ENCODE results near the gene ADGRG6.
"Not testable (repeated sequence)": the region's sequence is repeated elsewhere in the genome, so short reads cannot be mapped to it uniquely, and the experiment has no call there.

The ADGRG6 gene

DNA sequence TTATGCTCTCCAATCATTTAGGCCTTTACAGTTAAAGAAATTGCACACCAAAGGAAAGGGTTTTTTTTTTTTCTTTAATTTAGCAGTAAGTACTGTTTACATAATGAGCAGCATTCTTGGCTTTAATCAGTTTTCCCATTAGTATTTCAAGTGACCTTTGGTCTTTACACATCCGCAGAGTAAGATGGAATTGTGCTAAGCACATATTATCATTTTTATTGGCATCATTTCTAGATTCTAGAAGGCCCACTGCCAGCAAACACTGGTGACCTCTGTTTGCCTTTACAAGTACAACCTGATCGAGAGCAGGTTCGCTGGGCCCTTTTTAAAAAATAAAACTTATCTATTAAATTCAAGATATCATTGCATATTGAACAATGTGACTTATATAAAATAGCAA is 104.3 kb downstream of the ADGRG6 start:
- DNase-seq (ENCODE audit: low read depth in 1 of 2, low spot score in 1 of 2), result no peak

DNA sequence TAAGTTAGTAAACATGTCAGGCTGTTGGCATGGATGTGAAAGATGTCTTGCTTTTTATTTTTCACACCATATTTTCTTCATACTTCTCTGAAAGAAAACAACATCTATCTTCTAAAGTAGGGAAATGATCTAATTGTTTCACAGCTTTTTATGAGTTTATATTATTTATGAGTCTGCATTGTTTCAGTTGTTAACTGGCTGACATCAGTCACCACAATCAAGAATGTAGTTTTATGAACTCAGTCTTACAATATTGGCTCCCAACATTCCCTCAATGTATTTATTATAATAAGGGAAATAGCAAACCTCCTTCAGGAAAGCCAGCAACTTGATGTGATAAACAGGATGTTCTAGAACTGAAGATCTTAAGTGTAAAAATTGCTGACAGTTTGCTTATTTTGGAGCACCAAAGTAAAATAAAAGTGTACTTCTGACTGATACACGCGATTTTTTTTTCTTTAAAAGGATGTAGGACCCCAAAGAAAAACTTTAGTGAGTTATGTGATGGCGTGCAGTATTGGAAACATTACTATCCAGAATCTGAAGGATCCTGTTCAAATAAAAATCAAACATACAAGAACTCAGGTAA is 106.0 kb downstream of the ADGRG6 start:
- DNase-seq (ENCODE audit: low read depth in 1 of 2, low spot score in 1 of 2), result no peak

GRCh38 chr6:142408409-142408808 is 106.6 kb downstream of the ADGRG6 start:
- no peak for DNase-seq (ENCODE audit: low read depth in 1 of 2, low spot score in 1 of 2)

DNA sequence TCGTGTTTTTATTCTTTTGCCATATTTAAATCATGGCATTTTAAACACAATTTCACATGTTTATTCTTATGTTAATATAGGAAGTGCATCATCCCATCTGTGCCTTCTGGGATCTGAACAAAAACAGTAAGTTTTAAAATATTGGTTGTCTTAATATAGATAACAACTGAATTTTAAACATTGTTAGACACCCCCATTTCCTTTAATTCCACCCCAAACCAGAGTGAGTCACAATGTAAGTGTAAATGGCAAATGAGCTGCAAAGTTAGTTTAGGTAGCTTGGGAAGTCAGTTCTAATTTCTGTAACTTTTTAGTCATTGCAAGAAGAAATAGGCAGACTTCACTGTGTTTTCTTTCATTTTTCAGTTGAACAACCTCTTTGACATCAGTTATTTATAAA is 108.0 kb downstream of the ADGRG6 start:
- no peak for DNase-seq (ENCODE audit: low read depth in 1 of 2, low spot score in 1 of 2)

GRCh38 chr6:142411145-142411544 is 109.3 kb downstream of the ADGRG6 start:
- no peak for DNase-seq (ENCODE audit: low read depth in 1 of 2, low spot score in 1 of 2)

DNA sequence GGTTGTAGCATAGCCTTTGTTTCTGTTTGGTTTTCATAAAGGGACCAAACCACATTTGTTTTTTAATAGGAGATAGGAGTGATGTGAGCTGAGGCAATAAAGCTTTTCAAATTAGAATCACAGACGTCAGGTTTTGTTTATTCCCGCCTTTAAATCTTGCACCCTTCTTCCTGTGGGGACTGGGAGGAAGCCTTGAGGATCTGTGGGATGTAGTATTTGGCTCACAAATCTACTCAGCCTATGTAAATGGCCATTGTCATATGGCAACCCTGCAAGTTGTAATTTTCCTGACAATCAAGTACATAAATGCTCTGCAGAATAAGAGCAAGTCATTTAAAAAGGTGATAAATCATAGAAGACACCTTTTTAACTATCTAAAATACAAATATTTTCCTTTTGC is 110.4 kb downstream of the ADGRG6 start:
- DNase-seq (ENCODE audit: low read depth in 1 of 2, low spot score in 1 of 2), result no peak

DNA sequence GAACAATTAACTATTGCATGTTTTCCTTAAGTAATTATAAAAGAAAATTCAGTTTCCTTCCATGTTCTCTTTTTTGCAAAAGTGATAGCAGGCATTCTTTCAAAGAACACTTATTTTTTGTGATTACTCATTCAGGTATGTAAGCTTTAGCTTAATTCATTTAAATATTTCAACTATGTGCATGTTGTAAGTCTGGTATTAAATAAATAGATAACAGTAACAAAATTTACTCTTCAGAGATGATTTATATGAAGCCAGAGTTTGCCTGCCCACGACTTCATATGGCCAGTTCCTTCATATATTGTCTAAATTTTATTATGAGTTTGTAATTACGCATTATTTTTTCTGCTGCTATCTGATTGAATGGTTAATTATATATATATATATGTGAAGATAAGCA is 110.9 kb downstream of the ADGRG6 start:
- DNase-seq (ENCODE audit: low read depth in 1 of 2, low spot score in 1 of 2), result no peak

- no peak for DNase-seq (ENCODE audit: low read depth in 1 of 2, low spot score in 1 of 2)
Observed at GRCh38 chr6:142413111-142413510, 111.3 kb downstream of the ADGRG6 start.

GRCh38 chr6:142414462-142415250 is 112.8 kb downstream of the ADGRG6 start:
- no peak for DNase-seq (ENCODE audit: low read depth in 1 of 2, low spot score in 1 of 2)

DNA sequence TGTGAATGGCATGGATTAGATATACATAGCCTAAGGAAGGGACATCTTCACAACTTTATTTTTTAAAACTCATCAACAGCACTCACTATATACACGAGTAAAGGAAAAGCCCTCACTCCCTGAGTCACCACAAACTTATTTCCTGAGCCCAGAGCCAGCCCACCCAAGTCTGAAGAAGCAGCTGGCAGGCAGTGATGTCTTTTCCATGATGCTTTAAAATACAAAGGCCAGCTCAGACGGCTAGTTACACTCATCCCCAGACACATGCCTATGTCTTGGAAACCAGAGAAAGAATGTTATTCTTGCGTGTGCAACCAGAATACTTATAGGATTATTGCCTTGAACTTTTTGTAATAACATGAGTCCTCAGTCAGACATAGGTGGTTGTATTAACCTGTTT is 114.4 kb downstream of the ADGRG6 start:
- DNase-seq (ENCODE audit: low read depth in 1 of 2, low spot score in 1 of 2), result no peak

DNA sequence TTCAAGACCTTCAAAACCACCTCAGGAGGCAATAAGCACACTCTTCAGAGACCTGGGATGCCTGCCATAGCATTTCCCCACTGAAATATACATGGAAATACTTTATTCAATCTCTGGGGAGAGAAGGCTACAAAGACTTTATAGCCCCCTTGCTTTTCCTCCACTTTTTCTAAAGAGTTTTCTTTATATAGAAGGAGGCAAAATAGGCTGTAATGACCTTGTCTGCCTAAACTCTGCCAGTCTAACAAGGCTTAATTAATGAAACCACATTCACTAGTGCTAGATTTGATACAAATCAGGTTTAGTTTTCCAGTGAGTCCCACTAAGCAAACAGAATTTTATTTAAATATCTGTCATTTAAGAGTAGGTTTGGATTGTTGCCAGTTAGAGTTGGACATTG is 114.9 kb downstream of the ADGRG6 start:
- DNase-seq (ENCODE audit: low read depth in 1 of 2, low spot score in 1 of 2), result no peak

DNA sequence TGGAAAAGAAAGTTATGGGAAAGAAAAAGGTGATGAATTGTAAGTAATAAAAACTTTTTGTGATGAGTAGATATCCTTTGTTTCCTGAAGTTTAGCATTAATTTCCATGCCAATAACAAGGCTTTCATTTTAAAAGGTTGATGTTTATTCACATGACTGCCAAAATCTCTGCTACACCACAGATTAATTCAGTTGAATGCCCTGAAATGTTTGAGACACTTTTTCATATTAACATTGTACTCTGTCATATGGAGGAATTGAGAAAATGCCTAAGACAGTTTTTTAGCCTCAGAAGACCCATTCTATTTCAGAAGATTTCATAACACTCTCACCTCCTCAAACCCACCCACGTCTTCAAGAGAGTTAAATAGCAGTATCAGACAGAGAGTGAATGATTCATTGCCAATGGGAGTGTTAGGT is 115.5 kb downstream of the ADGRG6 start:
- no peak for DNase-seq (ENCODE audit: low read depth in 1 of 2, low spot score in 1 of 2)

GRCh38 chr6:142419071-142419470 is 117.3 kb downstream of the ADGRG6 start:
- DNase-seq (ENCODE audit: low read depth in 1 of 2, low spot score in 1 of 2), result no peak

DNA sequence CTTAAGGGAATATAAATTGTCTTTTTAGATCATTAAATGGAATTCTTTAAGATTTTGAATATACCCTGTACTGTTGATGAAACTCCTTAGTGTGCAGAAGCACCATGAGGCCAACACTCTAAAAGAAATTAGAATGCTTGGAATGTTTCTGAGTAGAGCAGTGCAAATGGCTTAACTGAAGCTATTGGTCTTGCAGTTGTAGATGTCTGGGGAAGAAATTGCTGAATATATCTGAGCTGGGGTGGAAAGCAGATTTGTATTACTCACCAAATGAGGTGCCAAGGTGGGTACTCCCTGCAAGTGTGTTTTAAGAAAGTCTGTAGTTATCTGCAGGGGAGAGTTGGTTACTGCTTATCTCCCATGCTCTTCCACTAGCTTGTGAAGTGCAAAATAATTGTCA is 119.0 kb downstream of the ADGRG6 start:
- no peak for DNase-seq (ENCODE audit: low read depth in 1 of 2, low spot score in 1 of 2)

- no peak for DNase-seq (ENCODE audit: low read depth in 1 of 2, low spot score in 1 of 2)
Observed at GRCh38 chr6:142421285-142422117, 119.7 kb downstream of the ADGRG6 start.

- DNase-seq (ENCODE audit: low read depth in 1 of 2, low spot score in 1 of 2), result not testable (repeated sequence)
Observed at GRCh38 chr6:142426444-142427132, 124.8 kb downstream of the ADGRG6 start.

GRCh38 chr6:142428468-142428867 is 126.7 kb downstream of the ADGRG6 start:
- DNase-seq (ENCODE audit: low read depth in 1 of 2, low spot score in 1 of 2), result not testable (repeated sequence)

- no peak for DNase-seq (ENCODE audit: low read depth in 1 of 2, low spot score in 1 of 2)
Observed at GRCh38 chr6:142429195-142429594, 127.4 kb downstream of the ADGRG6 start.

DNA sequence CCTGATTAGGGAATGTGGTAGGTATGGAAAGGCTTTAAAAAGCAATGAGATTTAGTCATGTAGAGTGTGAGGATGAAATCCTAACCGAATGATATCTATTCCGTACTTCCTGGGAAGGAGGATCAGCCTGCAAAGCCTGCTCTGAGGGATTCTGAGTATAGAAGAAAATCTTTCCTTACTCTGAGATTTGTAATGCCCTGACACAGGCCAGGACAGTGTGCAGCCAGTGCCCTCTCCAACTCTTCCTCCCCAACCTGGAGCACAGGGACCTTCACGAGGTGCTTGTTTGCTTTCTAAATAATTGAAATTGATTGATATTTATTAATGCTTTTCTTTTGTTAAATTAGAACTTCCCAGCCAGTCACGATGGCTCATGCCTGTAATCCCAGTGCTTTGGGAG is 131.6 kb downstream of the ADGRG6 start:
- no peak for DNase-seq (ENCODE audit: low read depth in 1 of 2, low spot score in 1 of 2)

DNA sequence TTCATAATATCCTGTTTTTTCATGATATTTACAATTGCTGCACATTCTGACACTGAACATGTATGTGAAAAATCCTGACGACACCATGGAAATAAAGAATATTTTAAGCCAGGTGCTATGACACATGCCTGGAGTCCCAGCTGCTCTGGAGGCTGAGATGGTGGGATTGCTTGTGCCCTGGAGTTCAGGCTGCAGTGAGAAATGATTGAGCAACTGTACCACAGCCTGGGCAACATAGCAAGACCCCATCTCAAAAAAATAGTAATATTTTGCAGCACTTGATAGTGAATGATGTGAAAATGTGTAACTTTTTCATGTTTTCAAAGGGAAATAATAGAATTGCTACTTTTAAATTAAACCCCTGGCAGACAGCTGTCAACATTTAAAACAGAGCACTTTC is 137.1 kb downstream of the ADGRG6 start:
- no peak for DNase-seq (ENCODE audit: low read depth in 1 of 2, low spot score in 1 of 2)

DNA sequence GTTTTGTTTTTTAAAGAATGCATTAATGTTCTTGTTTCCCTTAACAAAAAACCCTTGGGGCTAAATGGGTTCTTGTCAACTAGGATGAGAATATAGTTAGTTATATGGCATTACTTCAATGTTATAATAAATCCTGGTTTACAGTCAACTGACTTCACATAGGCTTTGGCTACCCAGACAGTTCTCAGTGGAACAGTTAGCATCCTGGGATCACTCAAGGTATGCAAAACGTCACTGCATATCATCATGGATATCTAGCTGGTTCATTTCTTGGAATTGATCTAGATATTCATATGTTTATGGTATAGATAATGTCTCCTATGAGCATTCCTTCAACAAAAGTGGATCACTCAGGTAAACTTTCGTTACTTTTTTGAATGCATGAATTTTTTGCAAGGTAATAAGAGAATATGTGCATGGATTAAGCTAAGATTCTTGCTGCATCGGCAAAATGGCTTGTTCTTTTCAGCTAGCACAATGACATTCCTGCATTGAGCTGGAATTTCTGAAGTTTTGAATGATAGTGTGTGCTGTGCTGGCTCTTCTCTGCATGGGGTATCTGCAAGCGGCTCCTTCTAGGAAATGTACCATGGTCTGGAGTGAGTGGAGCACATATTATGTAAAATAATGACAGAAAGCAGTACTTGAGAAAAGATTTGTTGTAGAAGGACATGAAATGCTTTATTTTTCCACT is 138.9 kb downstream of the ADGRG6 start:
- DNase-seq (ENCODE audit: low read depth in 1 of 2, low spot score in 1 of 2), result no peak
